HEK293 (cell line): Measurements from ENCODE around the gene ZNF613.

Source experiments
- HOXD13 ChIP-seq: sonication (generic); formaldehyde crosslinking; IDR thresholded peaks from 2 replicates; pipeline ENCODE4 v1.8.0; 2022; ENCODE audit warnings: missing genetic modification reagents, borderline replicate concordance
- MZF1 ChIP-seq: fragments of 450-650 bp; formaldehyde crosslinking; IDR thresholded peaks from 2 replicates; pipeline ENCODE4 v1.5.1; 2017; ENCODE audit warnings: missing biosample characterization, missing genetic modification characterization, borderline replicate concordance
- ZBTB17 ChIP-seq: fragments of 450-650 bp; formaldehyde crosslinking; IDR thresholded peaks from 2 replicates; pipeline ENCODE4 v1.5.1; 2016; ENCODE audit warnings: missing biosample characterization, missing genetic modification characterization
- ZBTB48 ChIP-seq: fragments of 450-650 bp; formaldehyde crosslinking; IDR thresholded peaks from 2 replicates; pipeline ENCODE4 v1.5.1; 2016; ENCODE audit warnings: missing biosample characterization, missing genetic modification characterization
- ZNF133 ChIP-seq: fragments of 450-650 bp; formaldehyde crosslinking; IDR thresholded peaks from 2 replicates; pipeline ENCODE4 v1.5.1; 2016; ENCODE audit warnings: missing biosample characterization, missing genetic modification characterization
- ZNF184 ChIP-seq: fragments of 450-650 bp; IDR thresholded peaks from 2 replicates; pipeline ENCODE4 v1.5.1; 2018; ENCODE audit warnings: missing biosample characterization, mild to moderate bottlenecking, missing genetic modification characterization
- ZNF2 ChIP-seq: fragments of 450-650 bp; formaldehyde crosslinking; IDR thresholded peaks from 2 replicates; pipeline ENCODE4 v1.5.1; 2016; ENCODE audit warnings: missing biosample characterization, missing genetic modification characterization
- ZNF37A ChIP-seq: fragments of 450-650 bp; IDR thresholded peaks from 2 replicates; pipeline ENCODE4 v1.5.1; 2018; ENCODE audit warnings: missing biosample characterization, missing genetic modification characterization
- ZNF423 ChIP-seq: fragments of 450-650 bp; formaldehyde crosslinking; IDR thresholded peaks from 2 replicates; pipeline ENCODE4 v1.5.1; 2016; ENCODE audit warnings: missing biosample characterization, missing genetic modification characterization
- ZNF561 ChIP-seq: fragments of 450-650 bp; IDR thresholded peaks from 2 replicates; pipeline ENCODE4 v1.5.1; 2018; ENCODE audit warnings: missing biosample characterization, missing genetic modification characterization, borderline replicate concordance
- ZNF585B ChIP-seq: fragments of 450-650 bp; formaldehyde crosslinking; IDR thresholded peaks from 2 replicates; pipeline ENCODE4 v1.5.1; 2016; ENCODE audit warnings: missing biosample characterization, missing genetic modification characterization
- ZNF660 ChIP-seq: fragments of 450-650 bp; IDR thresholded peaks from 2 replicates; pipeline ENCODE4 v1.5.1; 2018; ENCODE audit warnings: missing biosample characterization, mild to moderate bottlenecking, missing genetic modification characterization
- ZNF777 ChIP-seq: fragments of 450-650 bp; formaldehyde crosslinking; IDR thresholded peaks from 2 replicates; pipeline ENCODE4 v1.5.1; 2017; ENCODE audit warnings: missing biosample characterization, missing genetic modification characterization, borderline replicate concordance
- TF ChIP-seq, protein P1 (sequence below): fragments of 450-650 bp; formaldehyde crosslinking; IDR thresholded peaks from 2 replicates; pipeline ENCODE4 v1.5.1; 2016; ENCODE audit warnings: missing biosample characterization, missing genetic modification characterization
- TF ChIP-seq, protein P2 (sequence below): fragments of 450-650 bp; formaldehyde crosslinking; IDR thresholded peaks from 2 replicates; pipeline ENCODE4 v1.5.1; 2016; ENCODE audit warnings: missing biosample characterization, missing genetic modification characterization
- TF ChIP-seq, protein P3 (sequence below): fragments of 450-650 bp; formaldehyde crosslinking; IDR thresholded peaks from 2 replicates; pipeline ENCODE4 v1.5.1; 2016; ENCODE audit warnings: missing biosample characterization, missing genetic modification characterization
- TF ChIP-seq, protein P4 (sequence below): fragments of 450-650 bp; IDR thresholded peaks from 2 replicates; pipeline ENCODE4 v1.5.1; 2018; ENCODE audit warnings: missing biosample characterization, mild to moderate bottlenecking, missing genetic modification characterization
- TF ChIP-seq, protein P5 (sequence below): fragments of 450-650 bp; formaldehyde crosslinking; IDR thresholded peaks from 2 replicates; pipeline ENCODE4 v1.5.1; 2016; ENCODE audit warnings: missing biosample characterization, missing genetic modification characterization
- TF ChIP-seq, protein P6 (sequence below): sonication (generic); formaldehyde crosslinking; IDR thresholded peaks from 2 replicates; pipeline ENCODE4 v1.8.1; 2022; ENCODE audit warnings: mild to moderate bottlenecking, moderate library complexity, missing genetic modification reagents
- TF ChIP-seq, protein P7 (sequence below): fragments of 450-650 bp; formaldehyde crosslinking; IDR thresholded peaks from 2 replicates; pipeline ENCODE4 v1.5.1; 2016; ENCODE audit warnings: missing biosample characterization, missing genetic modification characterization
- TF ChIP-seq, protein P8 (sequence below): fragments of 450-650 bp; formaldehyde crosslinking; IDR thresholded peaks from 2 replicates; pipeline ENCODE4 v1.5.1; 2016; ENCODE audit warnings: missing biosample characterization, missing genetic modification characterization, borderline replicate concordance
- TF ChIP-seq, protein P9 (sequence below): fragments of 450-650 bp; formaldehyde crosslinking; IDR thresholded peaks from 2 replicates; pipeline ENCODE4 v1.5.1; 2016; ENCODE audit warnings: missing biosample characterization, missing genetic modification characterization

ZNF613 gene

DNA sequence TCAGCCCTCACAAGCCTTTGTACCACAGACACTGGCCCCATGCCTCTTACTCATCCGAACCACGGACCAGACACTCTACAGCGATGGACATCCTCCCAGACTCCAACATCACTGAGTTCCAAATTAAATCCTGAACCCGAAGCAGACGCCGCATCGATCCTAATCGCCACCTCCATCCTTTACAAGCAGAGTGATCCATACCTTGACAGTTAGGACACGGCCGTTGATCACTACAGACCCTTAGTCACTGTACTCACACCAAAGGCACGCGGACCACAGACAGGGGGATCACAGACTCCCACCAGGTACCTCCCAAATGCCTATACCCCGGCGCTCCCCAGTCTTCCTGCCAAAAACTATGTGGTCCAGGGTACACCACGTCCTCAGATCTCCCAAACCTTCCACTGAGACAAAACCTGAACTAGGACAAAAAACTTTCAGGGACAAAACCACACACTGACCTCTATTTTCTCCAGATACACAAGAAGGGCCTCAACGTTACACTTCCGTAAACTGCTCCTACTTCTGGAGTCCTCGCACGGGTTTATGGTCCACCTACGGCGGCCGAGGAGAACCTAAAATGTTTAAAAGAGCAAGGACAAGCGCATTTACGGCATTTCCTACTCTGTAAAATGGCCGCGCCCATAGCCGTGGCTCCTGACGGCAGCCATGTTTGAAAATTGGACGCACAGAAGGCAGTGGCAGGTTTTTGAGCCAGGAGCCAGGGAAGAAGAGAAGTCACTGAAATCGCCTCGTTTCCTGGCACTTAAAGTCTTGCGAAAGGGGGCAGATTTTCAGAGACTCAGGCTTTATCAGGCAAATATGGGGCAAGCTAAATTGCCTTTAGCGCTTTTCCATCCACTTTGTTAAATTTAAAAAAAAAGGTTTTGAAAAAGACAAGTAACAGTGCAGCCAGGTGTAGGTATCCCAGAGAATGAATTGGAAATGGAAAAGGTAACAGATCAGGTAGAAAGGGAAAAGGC lies 59.3 kb downstream of the ZNF613 start, which contains the start of gene ZNF350 (continued):
- TF ChIP-seq, protein P1, sequence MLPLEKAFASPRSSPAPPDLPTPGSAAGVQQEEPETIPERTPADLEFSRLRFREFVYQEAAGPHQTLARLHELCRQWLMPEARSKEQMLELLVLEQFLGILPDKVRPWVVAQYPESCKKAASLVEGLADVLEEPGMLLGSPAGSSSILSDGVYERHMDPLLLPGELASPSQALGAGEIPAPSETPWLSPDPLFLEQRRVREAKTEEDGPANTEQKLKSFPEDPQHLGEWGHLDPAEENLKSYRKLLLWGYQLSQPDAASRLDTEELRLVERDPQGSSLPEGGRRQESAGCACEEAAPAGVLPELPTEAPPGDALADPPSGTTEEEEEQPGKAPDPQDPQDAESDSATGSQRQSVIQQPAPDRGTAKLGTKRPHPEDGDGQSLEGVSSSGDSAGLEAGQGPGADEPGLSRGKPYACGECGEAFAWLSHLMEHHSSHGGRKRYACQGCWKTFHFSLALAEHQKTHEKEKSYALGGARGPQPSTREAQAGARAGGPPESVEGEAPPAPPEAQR: 0 out of 2 replicates have a peak, but pooled peaks have one; percentile 67
- TF ChIP-seq, protein P2, sequence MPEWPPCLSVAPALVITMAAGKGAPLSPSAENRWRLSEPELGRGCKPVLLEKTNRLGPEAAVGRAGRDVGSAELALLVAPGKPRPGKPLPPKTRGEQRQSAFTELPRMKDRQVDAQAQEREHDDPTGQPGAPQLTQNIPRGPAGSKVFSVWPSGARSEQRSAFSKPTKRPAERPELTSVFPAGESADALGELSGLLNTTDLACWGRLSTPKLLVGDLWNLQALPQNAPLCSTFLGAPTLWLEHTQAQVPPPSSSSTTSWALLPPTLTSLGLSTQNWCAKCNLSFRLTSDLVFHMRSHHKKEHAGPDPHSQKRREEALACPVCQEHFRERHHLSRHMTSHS (tag by site-specific recombination): no peak
- TF ChIP-seq ZNF184 (tag by site-specific recombination) (no peak), ZNF423 (tag by site-specific recombination) (no peak), ZNF561 (tag by site-specific recombination) (peak; percentile 64; the same call in 1 of the 2 replicates), ZBTB17 (tag by site-specific recombination) (peak; percentile 76), ZBTB48 (no peak), HOXD13 (CRISPR knock-in tag) (no peak), ZNF585B (tag by site-specific recombination) (no peak), ZNF133 (tag by site-specific recombination) (no peak), ZNF660 (tag by site-specific recombination) (peak; percentile 95), ZNF777 (no peak), MZF1 (tag by site-specific recombination) (no peak; the same call in 1 of the 2 replicates), ZNF37A (tag by site-specific recombination) (0 out of 2 replicates have a peak, but pooled peaks have one; percentile 12), ZNF2 (no peak)
- TF ChIP-seq, protein P3, sequence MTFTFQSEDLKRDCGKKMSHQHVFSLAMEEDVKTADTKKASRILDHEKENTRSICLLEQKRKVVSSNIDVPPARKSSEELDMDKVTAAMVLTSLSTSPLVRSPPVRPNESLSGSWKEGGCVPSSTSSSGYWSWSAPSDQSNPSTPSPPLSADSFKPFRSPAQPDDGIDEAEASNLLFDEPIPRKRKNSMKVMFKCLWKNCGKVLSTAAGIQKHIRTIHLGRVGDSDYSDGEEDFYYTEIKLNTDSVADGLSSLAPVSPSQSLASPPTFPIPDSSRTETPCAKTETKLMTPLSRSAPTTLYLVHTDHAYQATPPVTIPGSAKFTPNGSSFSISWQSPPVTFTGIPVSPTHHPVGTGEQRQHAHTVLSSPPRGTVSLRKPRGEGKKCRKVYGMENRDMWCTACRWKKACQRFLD: no peak
- TF ChIP-seq, protein P4, sequence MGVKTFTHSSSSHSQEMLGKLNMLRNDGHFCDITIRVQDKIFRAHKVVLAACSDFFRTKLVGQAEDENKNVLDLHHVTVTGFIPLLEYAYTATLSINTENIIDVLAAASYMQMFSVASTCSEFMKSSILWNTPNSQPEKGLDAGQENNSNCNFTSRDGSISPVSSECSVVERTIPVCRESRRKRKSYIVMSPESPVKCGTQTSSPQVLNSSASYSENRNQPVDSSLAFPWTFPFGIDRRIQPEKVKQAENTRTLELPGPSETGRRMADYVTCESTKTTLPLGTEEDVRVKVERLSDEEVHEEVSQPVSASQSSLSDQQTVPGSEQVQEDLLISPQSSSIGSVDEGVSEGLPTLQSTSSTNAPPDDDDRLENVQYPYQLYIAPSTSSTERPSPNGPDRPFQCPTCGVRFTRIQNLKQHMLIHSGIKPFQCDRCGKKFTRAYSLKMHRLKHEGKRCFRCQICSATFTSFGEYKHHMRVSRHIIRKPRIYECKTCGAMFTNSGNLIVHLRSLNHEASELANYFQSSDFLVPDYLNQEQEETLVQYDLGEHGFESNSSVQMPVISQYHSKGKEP (tag by site-specific recombination): peak; percentile 57; the same call in 1 of the 2 replicates
- TF ChIP-seq, protein P5, sequence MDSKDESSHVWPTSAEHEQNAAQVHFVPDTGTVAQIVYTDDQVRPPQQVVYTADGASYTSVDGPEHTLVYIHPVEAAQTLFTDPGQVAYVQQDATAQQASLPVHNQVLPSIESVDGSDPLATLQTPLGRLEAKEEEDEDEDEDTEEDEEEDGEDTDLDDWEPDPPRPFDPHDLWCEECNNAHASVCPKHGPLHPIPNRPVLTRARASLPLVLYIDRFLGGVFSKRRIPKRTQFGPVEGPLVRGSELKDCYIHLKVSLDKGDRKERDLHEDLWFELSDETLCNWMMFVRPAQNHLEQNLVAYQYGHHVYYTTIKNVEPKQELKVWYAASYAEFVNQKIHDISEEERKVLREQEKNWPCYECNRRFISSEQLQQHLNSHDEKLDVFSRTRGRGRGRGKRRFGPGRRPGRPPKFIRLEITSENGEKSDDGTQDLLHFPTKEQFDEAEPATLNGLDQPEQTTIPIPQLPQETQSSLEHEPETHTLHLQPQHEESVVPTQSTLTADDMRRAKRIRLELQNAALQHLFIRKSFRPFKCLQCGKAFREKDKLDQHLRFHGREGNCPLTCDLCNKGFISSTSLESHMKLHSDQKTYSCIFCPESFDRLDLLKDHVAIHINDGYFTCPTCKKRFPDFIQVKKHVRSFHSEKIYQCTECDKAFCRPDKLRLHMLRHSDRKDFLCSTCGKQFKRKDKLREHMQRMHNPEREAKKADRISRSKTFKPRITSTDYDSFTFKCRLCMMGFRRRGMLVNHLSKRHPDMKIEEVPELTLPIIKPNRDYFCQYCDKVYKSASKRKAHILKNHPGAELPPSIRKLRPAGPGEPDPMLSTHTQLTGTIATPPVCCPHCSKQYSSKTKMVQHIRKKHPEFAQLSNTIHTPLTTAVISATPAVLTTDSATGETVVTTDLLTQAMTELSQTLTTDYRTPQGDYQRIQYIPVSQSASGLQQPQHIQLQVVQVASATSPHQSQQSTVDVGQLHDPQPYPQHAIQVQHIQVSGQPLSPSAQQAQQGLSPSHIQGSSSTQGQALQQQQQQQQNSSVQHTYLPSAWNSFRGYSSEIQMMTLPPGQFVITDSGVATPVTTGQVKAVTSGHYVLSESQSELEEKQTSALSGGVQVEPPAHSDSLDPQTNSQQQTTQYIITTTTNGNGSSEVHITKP (tag by site-specific recombination): peak; percentile 58
- TF ChIP-seq, protein P6, sequence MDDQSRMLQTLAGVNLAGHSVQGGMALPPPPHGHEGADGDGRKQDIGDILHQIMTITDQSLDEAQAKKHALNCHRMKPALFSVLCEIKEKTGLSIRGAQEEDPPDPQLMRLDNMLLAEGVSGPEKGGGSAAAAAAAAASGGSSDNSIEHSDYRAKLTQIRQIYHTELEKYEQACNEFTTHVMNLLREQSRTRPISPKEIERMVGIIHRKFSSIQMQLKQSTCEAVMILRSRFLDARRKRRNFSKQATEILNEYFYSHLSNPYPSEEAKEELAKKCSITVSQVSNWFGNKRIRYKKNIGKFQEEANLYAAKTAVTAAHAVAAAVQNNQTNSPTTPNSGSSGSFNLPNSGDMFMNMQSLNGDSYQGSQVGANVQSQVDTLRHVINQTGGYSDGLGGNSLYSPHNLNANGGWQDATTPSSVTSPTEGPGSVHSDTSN: no peak
- TF ChIP-seq, protein P7, sequence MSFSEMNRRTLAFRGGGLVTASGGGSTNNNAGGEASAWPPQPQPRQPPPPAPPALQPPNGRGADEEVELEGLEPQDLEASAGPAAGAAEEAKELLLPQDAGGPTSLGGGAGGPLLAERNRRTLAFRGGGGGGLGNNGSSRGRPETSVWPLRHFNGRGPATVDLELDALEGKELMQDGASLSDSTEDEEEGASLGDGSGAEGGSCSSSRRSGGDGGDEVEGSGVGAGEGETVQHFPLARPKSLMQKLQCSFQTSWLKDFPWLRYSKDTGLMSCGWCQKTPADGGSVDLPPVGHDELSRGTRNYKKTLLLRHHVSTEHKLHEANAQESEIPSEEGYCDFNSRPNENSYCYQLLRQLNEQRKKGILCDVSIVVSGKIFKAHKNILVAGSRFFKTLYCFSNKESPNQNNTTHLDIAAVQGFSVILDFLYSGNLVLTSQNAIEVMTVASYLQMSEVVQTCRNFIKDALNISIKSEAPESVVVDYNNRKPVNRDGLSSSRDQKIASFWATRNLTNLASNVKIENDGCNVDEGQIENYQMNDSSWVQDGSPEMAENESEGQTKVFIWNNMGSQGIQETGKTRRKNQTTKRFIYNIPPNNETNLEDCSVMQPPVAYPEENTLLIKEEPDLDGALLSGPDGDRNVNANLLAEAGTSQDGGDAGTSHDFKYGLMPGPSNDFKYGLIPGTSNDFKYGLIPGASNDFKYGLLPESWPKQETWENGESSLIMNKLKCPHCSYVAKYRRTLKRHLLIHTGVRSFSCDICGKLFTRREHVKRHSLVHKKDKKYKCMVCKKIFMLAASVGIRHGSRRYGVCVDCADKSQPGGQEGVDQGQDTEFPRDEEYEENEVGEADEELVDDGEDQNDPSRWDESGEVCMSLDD (tag by site-specific recombination): 0 out of 2 replicates have a peak, but pooled peaks have one; percentile 29
- TF ChIP-seq, protein P8, sequence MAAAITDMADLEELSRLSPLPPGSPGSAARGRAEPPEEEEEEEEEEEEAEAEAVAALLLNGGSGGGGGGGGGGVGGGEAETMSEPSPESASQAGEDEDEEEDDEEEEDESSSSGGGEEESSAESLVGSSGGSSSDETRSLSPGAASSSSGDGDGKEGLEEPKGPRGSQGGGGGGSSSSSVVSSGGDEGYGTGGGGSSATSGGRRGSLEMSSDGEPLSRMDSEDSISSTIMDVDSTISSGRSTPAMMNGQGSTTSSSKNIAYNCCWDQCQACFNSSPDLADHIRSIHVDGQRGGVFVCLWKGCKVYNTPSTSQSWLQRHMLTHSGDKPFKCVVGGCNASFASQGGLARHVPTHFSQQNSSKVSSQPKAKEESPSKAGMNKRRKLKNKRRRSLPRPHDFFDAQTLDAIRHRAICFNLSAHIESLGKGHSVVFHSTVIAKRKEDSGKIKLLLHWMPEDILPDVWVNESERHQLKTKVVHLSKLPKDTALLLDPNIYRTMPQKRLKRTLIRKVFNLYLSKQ: no peak
- TF ChIP-seq, protein P9, sequence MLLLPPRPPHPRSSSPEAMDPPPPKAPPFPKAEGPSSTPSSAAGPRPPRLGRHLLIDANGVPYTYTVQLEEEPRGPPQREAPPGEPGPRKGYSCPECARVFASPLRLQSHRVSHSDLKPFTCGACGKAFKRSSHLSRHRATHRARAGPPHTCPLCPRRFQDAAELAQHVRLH (tag by site-specific recombination): 0 out of 2 replicates have a peak, but pooled peaks have one; percentile 32
